HG03060 (cell line): Measurements from ENCODE around the gene C2orf15.
"Not testable (repeated sequence)": the region's sequence is repeated elsewhere in the genome, so short reads cannot be mapped to it uniquely, and the experiment has no call there.

Experiments used
- ATAC-seq: cut with Tn5 transposase; IDR thresholded peaks from one replicate; pipeline ENCODE4 v1.9.1; 2021; ENCODE audit warnings: low read depth, moderate number of reproducible peaks; ENCODE audit not compliant: unreplicated experiment

Gene C2orf15

GRCh38 chr2:99159594-99159993 is 18.1 kb downstream of the C2orf15 start:
- no peak for ATAC-seq

GRCh38 chr2:99166218-99166617 is 24.7 kb downstream of the C2orf15 start:
- ATAC-seq, result no peak

DNA sequence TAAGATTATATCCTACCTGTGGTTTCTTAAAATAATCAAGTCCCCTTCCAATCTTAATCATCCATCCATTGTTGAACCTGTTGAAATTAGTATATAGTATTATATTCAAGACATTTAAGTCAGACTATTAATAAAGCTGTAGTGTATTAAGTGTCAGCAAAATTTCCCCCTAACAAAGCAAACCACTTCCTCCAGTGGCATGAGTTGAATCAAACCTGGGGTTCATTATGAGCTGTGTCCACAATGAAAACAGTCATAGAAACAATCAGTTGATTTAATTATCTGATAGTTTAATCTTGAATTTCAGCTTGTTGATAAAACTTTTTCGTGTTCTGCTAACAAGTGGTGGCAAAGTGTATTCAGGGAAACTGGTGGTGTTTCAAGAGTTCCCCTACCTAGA is 28.0 kb downstream of the C2orf15 start:
- ATAC-seq, result no peak

DNA sequence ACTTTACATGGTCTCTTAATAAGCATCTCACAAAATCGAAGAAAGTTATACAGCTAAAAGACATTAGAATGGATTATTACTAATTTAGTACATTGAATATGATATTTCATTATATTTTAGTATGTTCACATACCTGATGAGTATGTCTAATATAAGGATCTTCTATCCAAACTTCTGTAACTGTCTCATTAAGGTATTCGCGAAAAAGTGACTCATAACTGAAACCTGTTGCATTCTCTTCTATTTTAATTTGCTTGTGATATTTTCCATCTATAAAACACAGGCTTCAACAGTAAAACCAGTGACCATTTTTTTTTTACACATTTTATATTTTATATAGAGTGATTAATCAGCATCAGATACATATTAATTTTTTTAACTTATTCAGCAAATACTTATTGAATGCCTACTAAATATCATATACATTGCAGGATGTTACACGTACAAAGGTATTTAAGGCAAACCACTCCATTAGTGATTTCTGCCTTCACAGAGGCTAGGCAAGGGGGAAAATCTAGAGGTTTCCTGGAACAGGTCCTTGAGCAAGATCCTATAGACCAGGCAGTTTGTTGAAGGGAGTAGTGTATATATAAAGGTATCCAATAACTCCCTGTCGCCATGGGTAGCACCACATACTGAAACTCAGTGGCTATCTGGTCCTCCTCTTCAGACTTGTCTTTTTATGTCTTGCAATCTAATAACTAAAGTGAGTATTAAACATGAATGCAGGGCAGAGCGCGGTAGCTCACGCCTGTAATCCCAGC is 30.1 kb downstream of the C2orf15 start:
- ATAC-seq, result no peak

GRCh38 chr2:99180755-99181623 is 39.5 kb downstream of the C2orf15 start, which contains the start of the genes MITD1 and MRPL30:
Gene MITD1, minus strand, starts transcription at chr2:99181058. Its CDS starts 77 bp downstream, at chr2:99180981.
Gene MRPL30, plus strand, starts transcription at chr2:99181184. Its CDS starts 5,020 bp downstream, at chr2:99186204.
- ATAC-seq, result peak; percentile 85

GRCh38 chr2:99181624-99182000 is 40.1 kb downstream of the C2orf15 start:
- no peak for ATAC-seq

- no peak for ATAC-seq
These were observed 41.5 kb downstream of the C2orf15 start for GRCh38 chr2:99183025-99183424.

DNA sequence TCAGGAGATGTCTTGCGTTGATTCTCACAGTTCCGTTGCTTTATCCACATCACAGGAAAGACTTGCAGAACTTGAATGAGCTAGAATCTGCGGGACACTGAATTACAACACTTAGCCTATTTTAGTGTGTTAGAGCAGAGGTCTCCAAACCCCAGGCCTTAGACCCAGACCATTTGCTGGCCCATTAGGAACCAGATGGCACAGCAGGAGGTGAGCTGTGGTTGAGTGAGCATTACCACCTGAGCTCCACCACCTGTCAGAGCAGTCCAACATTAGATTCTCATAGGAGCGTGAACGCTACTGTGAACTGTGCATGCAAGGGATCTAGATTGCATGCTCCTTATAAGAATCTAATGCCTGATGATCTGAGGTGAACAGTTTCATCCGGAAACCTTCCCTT is 43.3 kb downstream of the C2orf15 start:
- ATAC-seq, result no peak

DNA sequence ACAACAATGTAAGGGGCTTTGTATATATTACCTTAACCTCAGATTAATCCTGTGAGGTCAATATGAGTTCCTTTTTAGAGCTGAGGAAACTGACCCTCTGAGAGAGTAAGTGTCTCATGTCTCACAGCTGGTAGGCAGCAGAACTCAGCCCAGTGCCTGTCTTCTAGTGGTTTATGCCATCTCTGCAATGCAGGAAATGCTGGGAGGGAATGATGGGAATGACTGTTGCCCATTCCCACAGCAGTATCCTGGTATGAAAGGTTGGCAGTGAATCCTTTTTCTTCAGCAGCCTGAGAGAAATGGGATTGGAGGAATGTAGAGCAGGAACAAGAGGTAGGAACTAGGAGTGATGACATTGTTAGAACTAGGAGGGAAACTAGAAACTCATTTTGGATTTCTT is 45.5 kb downstream of the C2orf15 start:
- no peak for ATAC-seq

DNA sequence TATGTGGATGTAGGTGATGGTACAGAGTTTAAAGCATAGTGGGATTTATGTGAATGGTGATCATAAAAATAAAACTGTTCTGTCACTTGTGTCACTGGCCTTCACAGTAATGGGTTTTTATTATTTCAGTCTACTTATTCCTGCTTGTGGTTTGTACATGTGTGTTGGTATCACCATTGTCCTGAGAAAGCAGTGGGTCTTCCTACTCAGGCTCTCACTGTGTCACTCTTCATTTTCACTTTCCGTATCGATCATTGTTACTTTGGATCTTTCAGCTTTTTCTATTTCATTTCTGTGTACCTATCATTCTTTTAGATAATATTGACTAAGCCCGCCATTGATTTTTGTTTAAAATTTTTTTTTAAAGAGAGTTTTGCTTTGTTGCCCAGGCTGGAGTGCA is 46.9 kb downstream of the C2orf15 start:
- ATAC-seq, result no peak

GRCh38 chr2:99190548-99190947 is 49.0 kb downstream of the C2orf15 start:
- ATAC-seq, result no peak

DNA sequence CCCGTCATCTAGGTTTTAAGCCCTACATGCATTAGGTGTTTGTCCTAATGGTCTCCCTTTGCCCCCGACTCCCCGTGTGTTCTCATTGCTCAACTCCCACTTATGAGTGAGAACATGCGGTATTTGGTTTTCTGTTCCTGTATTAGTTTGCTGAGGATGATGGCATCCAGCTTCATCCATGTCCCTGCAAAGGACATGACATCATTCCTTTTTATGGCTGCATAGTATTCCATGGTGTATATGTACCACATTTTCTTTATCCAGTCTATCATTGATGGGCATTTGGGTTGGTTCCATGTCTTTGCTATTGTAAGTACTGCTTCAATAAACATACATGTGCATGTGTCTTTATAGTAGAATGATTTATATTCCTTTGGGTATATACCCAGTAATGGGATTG is 50.9 kb downstream of the C2orf15 start:
- ATAC-seq, result not testable (repeated sequence)

GRCh38 chr2:99198103-99198841 is 56.8 kb downstream of the C2orf15 start:
- ATAC-seq, result no peak

DNA sequence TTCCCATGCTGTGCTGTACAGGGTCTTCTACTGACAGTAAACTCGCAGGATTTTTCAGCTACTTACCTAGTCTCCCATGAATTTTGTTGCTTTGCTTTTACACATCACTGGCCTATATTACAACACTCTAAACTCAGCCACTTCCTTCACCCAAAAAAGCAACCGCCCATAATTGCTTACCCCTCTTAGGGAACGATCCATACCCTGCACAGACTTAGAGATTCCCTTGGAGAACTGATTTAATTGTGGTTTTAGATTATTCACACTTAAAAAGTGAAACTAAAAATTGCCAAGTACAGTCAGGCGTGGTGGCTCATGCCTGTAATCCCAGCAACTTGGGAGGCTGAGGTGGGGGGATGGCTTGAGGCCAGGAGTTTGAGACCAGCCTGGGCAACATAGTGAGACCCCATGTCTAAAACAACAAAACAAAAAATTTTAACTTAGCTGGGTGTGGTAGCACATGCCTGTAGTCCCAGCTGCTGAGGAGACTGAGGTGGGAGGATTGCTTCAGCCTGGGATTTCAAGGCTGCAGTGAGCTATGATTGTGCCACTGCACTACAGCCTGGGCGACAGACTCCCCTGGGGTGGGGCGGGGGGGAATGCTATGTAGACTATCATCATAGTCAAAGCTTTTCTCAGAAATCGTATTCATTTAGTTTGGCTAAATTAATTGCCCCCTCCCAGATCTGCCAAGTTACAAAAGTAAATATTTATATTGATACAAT is 58.7 kb downstream of the C2orf15 start:
- ATAC-seq, result no peak
